Measurements from ENCODE around the gene TMEM151B. TPM values are rescaled to one million over a fixed set of nuclear protein-coding genes. Genes with fewer than 3 reads are reported as not detected.
"Not testable (repeated sequence)": the region's sequence is repeated elsewhere in the genome, so short reads cannot be mapped to it uniquely, and the experiment has no call there.

TMEM151B gene
- total RNA-seq, 1 experiment from 2014 or later, result not detected

DNA sequence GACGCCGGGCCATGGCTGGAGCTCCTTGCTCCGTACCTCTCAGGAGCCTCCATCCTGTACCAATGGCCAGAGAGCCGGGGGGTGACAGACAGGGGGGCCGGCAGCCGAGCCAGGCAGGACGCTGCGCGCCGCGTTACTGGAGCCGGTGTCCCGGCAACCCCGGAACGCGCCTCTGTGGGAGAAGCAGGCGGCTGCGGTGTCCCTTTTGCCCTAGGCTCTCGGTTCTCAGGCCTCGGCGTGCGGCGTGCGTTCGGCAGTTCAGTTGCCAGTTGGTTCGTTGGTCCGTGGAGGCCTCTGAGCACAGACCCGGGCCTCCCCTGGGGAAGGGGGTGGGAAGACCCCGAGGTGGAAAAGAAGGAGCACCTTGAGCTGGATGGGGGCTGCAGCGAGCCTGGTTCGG, 72.2 kb downstream of the TMEM151B start, which contains the start of gene SPATS1:
Gene SPATS1, plus strand, starts transcription at position 162 of the 400 bp plus-strand sequence. CDS start 446 bp downstream, outside the sequence.
- Histone ChIP-seq H3K4me3 (replicated peaks in 1 of 2; ENCODE audit: low read depth in 1 of 2, low read length in 2 of 2) (no peak within 1 kb of the TSS), H3K9ac (ENCODE audit: low read length) (no peak within 1 kb of the TSS), H3K4me2 (ENCODE audit: low read length) (no peak within 1 kb of the TSS), H3K27ac (ENCODE audit: low read depth, low read length) (no peak within 1 kb of the TSS), H3K9me3 (ENCODE audit: control insufficient read depth in 1 of 2, insufficient read depth in 1 of 2, low read depth in 1 of 2, low read length in 2 of 2) (no peaks in the 10 kb centered on the region), H2AFZ (ENCODE audit: low read depth, low read length, poor library complexity, severe bottlenecking) (no peak within 1 kb of the TSS), H4K20me1 (ENCODE audit: insufficient read depth) (no peaks in the 10 kb centered on the region), H3K27me3 (ENCODE audit: insufficient read depth, low read length) (peaks cover 10% of the 10 kb centered on the region; the same call in 1 of the 2 replicates), H3K9me2 (ENCODE audit: insufficient read depth) (no peaks in the 10 kb centered on the region), H3K36me3 (ENCODE audit: control insufficient read depth in 1 of 2, insufficient read depth in 2 of 2, low read length in 2 of 2) (no peaks in the 10 kb centered on the region), H3K4me1 (ENCODE audit: control insufficient read depth in 1 of 2, insufficient read depth in 2 of 2, low read length in 2 of 2) (no peaks in the 10 kb centered on the region), H3K79me2 (ENCODE audit: insufficient read depth, low read length) (no peaks in the 10 kb centered on the region)
- no peak for TF ChIP-seq TCF7L2 (IDR thresholded peaks at IDR 0.05; ENCODE audit: borderline replicate concordance, extremely low read depth, insufficient read depth, insufficient read length)
- TF ChIP-seq CEBPB (IDR thresholded peaks at IDR 0.05; ENCODE audit: low read depth), result no peak
- TF ChIP-seq, protein P1, sequence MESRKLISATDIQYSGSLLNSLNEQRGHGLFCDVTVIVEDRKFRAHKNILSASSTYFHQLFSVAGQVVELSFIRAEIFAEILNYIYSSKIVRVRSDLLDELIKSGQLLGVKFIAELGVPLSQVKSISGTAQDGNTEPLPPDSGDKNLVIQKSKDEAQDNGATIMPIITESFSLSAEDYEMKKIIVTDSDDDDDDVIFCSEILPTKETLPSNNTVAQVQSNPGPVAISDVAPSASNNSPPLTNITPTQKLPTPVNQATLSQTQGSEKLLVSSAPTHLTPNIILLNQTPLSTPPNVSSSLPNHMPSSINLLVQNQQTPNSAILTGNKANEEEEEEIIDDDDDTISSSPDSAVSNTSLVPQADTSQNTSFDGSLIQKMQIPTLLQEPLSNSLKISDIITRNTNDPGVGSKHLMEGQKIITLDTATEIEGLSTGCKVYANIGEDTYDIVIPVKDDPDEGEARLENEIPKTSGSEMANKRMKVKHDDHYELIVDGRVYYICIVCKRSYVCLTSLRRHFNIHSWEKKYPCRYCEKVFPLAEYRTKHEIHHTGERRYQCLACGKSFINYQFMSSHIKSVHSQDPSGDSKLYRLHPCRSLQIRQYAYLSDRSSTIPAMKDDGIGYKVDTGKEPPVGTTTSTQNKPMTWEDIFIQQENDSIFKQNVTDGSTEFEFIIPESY (IDR thresholded peaks at IDR 0.05; ENCODE audit: extremely low read depth, insufficient replicate concordance, low read length), result no peak
- no peak for TF ChIP-seq POLR2A (IDR thresholded peaks at IDR 0.05; ENCODE audit: borderline replicate concordance, extremely low read depth, insufficient read depth, insufficient read length)
- no peak for TF ChIP-seq ZFX (IDR thresholded peaks at IDR 0.05)
- no peak for TF ChIP-seq EZH2 (IDR thresholded peaks at IDR 0.05)
- TF ChIP-seq CBX3 (IDR thresholded peaks at IDR 0.05; ENCODE audit: low read depth), result no peak
- TF ChIP-seq ELF1 (IDR thresholded peaks at IDR 0.05; ENCODE audit: borderline replicate concordance, low read depth), result no peak
- TF ChIP-seq, protein P2, sequence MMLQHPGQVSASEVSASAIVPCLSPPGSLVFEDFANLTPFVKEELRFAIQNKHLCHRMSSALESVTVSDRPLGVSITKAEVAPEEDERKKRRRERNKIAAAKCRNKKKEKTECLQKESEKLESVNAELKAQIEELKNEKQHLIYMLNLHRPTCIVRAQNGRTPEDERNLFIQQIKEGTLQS (IDR thresholded peaks at IDR 0.05), result no peak
- TF ChIP-seq SP1 (IDR thresholded peaks at IDR 0.05; ENCODE audit: low read depth), result no peak
- ChIA-PET RAD21 (ENCODE audit: low non-redundant PET in 1 of 2, low total read pairs in 2 of 2, uncharacterized antibody in 2 of 2, unreplicated experiment in 2 of 2) (no interaction called here), CTCF (interaction anchor here (1.2 to 1.4 kb wide), 2 partner anchors 11 to 74 kb away, joined by 3 to 4 read pairs; no protein-coding TSS in a partner anchor), POLR2A (no interaction called here)
- intact Hi-C loops (cut with micrococcal nuclease), result no loop called here
- no peak for ATAC-seq
- no peak for DNase-seq (ENCODE audit: low read depth, low spot score)
- no TSS peak for BruUV-seq (replicated peaks)

DNA sequence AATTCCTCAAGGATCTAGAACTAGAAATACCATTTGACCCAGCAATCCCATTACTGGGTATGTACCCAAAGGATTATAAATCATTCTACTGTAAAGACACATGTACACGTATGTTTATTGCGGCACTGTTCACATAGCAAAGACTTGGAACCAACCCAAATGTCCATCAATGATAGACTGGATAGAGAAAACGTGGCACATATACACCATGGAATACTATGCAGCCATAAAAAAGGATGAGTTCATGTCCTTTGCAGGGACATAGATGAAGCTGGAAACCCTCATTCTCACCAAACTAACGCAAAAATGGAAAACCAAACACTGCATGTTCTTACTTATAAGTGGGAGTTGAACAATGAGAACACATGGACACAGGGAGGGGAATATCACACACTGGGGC, 76.6 kb downstream of the TMEM151B start:
- H3K4me2 ChIP-seq (ENCODE audit: low read length); CTCF ChIA-PET; H3K27me3 ChIP-seq (ENCODE audit: insufficient read depth, low read length); BruUV-seq (replicated peaks); H3K36me3 ChIP-seq (ENCODE audit: control insufficient read depth in 1 of 2, insufficient read depth in 2 of 2, low read length in 2 of 2); intact Hi-C loops (cut with micrococcal nuclease); H3K9me3 ChIP-seq (ENCODE audit: control insufficient read depth in 1 of 2, insufficient read depth in 1 of 2, low read depth in 1 of 2, low read length in 2 of 2); H3K4me3 ChIP-seq (replicated peaks in 1 of 2; ENCODE audit: low read depth in 1 of 2, low read length in 2 of 2); ATAC-seq; H4K20me1 ChIP-seq (ENCODE audit: insufficient read depth); POLR2A ChIA-PET; H3K9me2 ChIP-seq (ENCODE audit: insufficient read depth); H2AFZ ChIP-seq (ENCODE audit: low read depth, low read length, poor library complexity, severe bottlenecking); H3K4me1 ChIP-seq (ENCODE audit: control insufficient read depth in 1 of 2, insufficient read depth in 2 of 2, low read length in 2 of 2); DNase-seq (ENCODE audit: low read depth, low spot score); H3K9ac ChIP-seq (ENCODE audit: low read length); RAD21 ChIA-PET (ENCODE audit: low non-redundant PET in 1 of 2, low total read pairs in 2 of 2, uncharacterized antibody in 2 of 2, unreplicated experiment in 2 of 2); H3K27ac ChIP-seq (ENCODE audit: low read depth, low read length); H3K79me2 ChIP-seq (ENCODE audit: insufficient read depth, low read length): not testable (repeated sequence)

All from HCT116 (cell line).